EL (cell line): Measurements from ENCODE around the gene PAPSS1.
"Not testable (repeated sequence)": the region's sequence is repeated elsewhere in the genome, so short reads cannot be mapped to it uniquely, and the experiment has no call there.

ENCODE experiments used
- DNase-seq: peaks from one replicate; pipeline ENCODE4 v3.0.0-alpha.2; 2016

PAPSS1 gene

DNA sequence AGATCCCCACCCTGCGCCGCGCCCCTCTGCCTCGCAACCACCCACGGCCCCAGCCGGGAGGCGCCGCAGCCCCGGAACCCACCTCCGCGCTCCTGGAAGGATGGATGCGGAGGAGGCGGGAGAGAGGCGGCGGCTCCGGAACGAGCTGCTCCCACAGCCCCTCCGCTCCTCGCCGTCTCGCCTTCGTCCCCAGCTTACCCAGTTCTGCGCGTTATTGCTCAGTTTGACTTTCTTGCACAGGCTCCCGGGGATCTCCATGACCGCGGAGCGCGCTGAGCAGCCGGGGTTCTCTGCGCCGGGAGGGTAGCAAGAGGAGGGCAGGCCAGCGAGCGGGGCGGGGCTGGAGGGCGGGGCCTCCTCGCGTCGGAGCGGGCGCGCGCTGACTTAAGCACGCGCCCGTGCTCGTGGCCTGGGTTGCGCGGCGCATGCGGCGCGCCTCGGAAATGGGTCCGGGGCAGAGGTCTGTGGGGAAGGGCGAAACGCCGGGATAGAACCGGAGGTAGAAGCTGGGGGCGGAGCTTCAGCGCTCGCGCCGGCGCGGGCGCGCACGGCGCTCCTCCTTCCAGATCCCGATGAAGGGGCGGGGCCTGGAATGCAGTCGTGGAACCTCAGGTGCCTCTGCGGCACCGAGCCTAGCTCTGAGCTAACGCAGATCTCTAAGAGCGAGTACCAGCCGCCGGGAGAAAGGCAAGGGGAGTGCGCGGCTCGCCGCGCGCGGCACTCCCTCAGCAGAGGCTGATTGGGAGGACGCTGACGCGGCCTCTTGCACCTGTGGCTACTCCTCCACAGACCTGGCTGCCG is at the start of gene PAPSS1:
Gene PAPSS1 (minus strand): TSS at position 313 of the 801 bp plus-strand sequence. CDS start 55 bp downstream, at position 258.
- DNase-seq = peak; percentile 97

DNA sequence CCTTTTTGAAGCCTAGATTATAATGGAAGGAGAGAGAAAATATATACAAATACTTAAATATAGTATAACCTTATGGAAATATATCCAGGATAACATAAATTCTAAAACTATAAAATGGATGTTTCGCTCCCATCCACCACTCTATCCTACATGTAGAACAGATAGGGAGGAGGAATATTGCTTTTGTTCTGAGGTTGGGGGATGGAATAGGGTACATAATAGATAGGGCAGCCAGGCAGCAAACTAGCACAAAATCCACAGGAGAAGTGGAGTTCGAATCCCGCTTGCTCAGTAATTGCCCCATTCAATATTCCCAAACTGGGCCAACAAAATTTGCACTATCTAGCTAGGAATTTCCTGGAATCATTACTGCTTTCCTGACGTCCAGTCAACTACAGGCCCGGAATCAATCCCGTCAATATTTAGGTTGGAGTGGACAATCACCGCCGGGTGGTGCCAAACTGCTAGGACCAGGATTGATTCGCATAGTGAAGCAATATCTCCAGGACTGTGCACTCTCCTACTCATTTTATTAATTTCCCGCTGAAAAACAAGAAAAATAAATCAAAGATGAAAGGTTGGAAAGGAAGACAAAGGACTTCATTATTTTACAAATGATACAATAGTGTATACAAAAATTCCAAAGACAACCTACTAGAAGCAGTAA is 40.4 kb upstream of the PAPSS1 start:
- peak; percentile 18 for DNase-seq

DNA sequence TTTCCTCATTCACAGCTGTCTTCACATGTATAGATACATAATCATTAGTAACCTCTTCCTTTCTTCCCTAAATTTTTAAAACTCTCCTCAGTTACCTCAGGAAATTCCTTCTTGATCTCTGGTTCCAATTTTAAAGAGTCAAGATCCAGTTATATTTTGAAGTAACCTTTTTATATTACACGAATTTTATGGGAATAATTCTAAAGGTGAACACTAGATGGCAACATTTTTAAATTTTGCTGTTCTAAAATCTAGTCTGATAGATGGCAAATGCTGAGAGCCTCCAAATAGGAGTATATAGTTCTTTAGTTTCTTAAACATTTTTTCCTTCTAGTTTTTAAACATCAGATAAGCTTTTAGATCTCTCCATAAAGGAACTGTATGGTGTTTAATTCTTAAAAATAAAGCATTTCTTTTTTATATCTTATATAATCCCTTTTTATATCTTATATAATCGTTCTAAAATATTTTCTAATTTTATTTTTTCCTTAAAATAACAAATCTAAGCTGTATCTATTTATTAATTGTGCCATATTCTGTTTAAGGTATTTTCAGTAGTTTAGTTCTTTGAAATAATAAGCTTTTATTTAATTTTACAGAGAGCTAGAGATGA is 37.9 kb upstream of the PAPSS1 start:
- DNase-seq = peak; percentile 16

DNA sequence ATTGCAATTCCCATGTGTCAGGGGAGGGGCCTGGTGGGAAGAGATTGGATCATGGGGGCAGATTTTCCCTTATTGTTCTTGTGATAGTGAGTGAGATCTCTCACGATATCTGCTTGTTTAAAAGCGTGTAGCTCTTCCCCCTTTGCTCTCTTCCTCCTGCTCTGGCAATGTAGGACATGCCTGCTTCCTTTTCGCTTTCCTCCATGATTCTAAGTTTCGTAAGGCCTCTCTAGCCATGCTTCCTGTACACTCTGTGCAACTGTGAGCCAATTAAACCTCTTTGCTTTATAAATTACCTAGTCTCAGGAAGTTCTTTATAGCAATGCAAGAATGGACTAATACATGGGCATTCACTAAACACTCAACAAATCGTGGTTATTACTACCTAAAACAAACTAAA is 37.2 kb upstream of the PAPSS1 start:
- DNase-seq = no peak

DNA sequence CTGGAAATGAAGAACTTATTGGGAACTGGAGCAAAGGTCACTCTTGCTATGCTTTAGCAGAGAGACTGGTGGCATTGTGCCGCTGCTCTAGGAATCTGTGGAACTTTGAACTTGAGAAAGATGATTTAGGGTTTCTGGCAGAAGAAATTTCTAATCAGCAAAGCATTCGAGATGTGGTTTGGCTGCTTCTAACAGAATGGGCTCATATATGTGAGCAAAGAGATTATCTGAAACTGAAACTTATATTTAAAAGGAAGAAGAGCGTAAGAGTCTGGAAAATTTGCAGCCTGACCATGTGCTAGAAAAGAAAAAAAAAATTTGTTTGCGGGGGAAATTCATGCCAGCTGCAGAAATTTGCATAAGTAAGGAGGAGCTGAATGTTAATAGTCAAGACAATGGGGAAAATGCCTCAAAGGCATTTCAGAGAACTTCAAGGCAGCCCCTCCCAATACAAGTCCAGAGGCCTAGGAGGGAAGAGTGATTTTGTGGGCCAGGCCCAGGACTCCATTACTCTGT is 35.9 kb upstream of the PAPSS1 start:
- DNase-seq = peak; percentile 28

DNA sequence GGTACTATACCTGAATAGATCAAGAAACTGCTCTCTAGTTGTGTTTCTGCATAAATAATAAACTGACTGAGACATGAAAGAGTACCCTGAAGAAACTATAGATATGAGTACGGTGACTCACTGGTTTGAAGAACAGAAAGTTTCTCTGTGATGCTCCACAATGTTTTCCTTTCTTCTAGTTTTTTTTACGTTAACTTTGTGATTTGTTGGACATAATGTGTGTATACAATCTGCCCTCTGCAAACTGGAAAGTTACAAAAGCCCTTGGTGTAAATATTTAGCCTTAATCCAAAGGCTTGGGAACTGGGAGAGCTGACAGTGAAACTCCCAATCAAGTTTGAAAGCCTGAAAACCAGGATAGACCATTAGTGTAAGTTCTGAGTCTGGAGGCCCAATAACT is 31.6 kb upstream of the PAPSS1 start:
- no peak for DNase-seq

DNA sequence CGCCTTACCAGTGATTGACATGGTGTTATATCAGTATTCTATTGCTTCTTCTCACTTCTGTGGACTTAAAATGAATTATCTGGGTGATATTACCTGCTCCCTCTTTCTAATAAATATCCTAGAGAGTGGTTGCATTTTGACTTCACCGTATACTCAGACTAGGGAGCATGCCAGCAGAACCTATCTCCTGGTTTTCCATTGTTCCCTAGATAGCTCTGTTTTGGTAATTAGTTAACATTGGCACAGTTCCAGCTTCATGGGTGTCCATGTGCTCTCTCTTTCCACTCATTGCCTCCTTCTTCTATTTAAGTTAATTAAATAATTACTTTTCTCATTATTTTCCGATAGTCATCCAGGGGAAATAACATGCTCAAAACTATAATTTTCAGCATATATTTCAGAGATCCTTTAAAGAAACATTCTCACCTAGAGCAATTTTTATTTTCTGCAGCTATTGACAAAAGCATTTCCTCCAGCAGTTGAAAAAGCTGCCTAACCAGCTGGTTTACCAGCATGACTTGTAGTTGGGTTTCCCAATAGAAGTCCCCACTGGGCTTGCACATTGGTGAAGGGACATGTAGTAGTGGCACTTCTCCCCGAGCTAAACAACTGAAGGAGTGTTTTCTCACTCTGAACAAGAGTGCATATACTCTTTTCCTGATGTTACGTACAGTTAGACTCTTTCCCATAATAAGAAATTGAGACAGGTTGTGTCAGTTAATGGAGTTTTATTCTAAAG is 27.9 kb upstream of the PAPSS1 start:
- no peak for DNase-seq

DNA sequence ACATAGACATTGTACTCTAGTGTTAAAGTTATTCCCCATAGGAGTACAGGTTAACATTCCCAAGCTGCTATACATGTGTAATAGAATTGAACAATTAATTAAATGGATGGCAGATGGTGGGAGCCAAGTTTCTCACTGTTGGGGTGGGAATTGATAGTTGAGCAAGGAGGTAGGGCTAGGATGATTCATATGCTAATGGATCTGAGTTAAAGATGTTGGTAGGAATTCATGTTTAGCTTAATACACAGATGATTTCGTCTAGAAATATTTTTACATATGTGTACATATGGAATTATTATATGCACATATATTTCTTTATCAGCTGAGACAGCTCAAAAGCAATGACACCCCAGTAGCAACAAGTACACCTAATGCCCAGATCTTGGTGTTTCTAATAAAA is 26.1 kb upstream of the PAPSS1 start:
- no peak for DNase-seq

DNA sequence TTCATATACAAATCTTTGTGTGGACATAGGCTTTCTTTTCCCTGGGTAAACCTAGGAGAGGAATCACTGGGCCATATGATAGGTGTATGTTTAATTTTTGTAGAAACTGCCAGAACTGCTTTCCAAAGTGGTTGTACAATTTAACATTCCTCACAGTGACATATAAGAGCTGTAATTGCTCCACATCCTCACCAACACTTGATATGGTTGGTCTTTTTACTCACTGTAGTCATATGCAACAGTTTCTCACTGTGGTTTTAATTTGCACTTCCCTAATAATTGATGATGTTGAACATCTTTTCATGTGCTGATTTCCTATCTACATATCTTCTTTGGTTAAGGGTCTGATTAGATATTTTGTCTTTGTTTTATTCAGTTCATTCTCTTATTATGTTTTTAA is 24.5 kb upstream of the PAPSS1 start:
- no peak for DNase-seq

DNA sequence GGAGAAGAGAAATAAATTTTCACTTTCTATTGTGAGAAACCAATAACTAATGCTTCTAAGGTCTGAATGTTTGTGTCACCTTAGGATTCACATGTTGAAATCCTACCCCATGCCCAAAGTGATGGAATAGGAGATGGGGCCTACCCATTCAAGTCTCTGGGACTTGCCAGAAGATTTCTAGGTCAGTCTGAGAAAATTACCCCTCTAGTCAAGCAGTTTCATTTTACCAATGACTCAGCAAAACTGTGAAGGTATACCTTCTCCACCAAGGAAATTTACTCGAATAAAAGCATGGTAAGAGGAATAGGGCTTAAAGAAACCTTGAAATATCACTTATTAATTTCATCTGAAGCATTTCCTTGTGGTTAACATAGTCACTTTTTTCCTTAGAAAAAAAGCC is 23.5 kb upstream of the PAPSS1 start:
- DNase-seq = no peak

DNA sequence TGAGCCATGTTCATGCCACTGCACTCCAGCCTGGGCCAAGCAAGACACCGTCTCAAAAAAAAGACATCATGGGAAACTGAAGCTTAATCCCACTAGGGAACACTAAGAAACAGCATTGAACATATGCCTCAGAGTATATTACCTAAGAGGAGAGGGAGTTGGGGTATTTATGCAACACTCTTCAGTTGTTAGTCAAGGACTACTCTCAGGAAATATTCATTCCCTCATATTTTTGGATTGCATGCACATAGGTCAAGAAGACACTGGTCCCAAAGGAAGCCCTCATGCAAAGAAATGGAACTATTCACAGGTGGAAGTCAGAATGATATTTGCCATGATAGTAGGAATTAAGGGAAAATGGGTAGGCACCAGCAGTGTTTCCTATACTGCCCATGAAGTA is 22.8 kb upstream of the PAPSS1 start:
- DNase-seq = no peak

DNA sequence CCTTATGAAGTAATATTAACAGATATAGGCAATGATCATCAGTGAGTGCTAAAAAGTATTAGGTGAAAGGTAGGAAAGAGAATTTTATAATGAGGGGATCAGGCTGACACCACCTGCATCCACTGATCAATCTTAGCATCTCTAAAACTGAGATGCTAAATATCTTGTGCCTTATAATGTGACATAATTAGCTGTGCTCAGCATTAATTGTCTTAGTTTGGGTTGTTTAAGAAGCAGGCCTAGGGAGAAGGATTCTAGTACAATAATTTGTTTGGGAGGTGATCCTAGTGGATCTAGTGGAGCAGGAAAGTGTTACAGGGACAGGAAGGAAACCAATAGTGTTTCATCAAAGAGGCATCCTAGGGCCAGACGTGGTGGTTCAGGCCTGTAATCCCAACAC is 22.2 kb upstream of the PAPSS1 start:
- no peak for DNase-seq

DNA sequence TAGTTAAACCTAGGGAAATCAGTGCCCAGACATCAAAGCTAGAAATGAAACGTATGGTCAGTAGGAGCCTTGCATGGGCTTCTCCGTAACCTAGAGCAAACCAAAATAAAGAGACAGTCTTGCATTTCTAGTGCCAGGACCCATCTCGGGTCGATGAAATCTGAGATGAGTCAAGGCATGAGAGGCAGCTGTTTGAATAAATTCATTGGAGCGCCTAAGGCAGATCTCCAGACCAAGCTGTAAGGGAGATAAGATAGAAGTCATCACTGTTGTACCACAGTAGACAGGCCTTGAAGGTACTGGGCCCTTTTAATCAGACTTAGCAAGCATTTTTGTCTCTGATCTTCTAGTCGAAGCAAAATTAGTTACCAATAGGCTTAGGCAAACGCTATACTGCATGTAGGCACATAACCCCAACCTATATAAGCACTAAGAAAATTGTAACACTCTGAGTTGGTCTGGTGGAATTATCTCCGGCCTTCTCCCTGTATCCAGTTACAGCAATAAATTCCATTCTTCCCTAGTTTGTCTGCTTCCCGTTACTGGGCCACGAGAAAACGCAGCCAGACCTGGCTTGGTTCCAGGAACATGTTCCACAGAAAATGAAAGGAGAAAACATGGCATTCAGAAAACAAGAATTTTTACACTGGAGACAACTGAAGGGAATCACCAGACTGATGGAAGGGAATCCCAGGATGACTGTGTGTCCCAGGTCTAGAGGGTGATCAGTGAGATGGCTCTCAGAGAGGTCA is 21.1 kb upstream of the PAPSS1 start:
- peak; percentile 74 for DNase-seq

DNA sequence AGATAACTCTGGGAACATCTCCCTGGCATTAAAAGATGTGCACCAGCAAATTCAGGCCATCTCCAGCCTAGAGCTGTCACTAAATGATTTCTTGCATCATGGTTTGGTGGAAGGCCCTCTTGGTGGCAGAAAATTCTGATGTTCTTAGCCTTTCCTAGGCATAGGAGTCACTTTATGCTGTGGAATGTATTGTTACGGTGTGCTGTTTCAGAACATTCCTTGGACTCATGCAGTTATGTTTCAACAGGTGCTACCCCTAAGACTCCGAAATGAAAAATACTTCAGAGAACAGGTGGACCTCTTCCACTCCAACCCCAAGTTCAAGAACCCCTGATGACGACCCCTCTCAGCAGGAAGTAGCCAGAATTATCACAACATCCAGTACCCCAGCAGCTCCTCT is 20.3 kb upstream of the PAPSS1 start:
- DNase-seq = peak; percentile 32

DNA sequence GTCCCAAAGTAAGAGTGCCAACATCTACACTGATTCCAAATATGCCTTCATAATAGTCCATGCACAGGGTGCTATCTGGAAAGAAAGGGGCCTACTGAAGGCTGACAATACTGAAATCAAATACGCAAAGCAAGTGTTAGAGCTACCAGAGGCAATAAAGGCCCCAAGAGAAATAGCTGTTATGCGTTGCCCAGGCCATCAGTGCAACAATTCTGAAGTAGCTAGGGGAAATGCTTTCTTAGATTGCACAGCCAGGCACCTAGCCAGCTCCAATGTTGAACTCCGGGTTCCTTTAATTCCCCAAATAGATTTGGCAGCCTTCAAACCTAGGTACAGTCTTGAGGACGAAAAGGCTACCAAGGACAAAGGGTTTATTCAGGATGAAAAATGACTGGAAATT is 17.4 kb upstream of the PAPSS1 start:
- DNase-seq = no peak

DNA sequence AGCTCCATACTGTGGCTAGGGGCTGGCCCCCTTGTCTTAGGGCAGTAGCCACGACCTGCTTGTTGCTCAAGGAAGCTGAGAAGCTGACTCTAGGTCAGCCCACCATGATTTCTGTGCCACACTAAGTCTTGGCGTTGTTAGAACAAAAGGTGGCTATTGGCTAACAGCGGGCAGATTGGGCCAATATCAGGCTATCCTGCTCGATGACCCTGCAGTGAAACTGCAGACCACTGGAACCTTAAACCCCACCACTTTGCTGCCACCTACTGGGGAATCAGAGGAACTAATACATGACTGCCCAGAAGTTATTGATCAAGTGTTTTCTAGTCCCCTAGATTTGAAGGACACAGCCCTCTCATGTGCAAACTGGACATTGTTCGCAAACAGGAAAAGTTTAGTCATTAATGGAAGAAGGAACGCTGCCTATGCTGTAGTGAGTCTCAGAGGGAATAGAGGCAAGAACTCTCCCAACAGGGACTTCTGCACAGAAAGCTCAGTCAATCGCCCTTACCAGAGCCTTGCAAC is 17.0 kb upstream of the PAPSS1 start:
- peak; percentile 61 for DNase-seq

DNA sequence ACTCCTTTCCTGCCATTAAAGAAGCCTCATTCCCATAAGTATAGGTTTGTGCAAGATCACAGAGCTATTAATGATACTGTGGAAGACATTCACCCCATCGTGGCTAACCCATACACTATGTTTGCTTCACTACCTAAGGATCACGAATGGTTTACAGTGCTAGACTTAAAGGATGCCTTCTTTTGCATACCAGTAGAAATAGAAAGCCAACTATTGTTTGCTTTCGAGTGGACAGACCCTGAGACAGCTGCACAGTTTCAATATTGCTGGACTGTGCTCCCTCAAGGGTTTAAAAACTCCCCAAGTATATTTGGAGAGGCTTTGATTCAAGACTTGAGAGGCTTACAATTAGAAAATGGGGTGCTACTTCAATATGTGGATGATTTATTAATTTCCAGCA is 16.0 kb upstream of the PAPSS1 start:
- DNase-seq = no peak

DNA sequence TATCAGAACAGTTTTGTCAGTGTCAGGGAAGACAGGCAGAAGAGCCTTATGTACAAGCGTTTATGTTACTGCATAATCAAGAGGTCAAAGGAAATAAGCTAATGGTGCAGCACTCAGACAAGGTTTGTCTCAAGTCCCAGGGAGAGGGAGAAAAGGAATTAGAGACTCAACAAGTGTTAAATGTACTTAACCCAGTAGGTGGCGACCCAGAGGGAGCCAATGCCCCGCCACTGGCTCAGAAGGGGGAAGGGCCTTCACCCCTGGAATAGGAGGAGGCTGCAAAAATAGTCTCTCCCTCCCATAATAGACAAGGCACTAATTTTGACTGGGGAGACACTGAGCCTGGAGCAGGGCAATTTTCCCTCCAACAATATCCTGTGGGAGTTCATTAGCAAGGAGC is 14.1 kb upstream of the PAPSS1 start:
- DNase-seq = no peak

DNA sequence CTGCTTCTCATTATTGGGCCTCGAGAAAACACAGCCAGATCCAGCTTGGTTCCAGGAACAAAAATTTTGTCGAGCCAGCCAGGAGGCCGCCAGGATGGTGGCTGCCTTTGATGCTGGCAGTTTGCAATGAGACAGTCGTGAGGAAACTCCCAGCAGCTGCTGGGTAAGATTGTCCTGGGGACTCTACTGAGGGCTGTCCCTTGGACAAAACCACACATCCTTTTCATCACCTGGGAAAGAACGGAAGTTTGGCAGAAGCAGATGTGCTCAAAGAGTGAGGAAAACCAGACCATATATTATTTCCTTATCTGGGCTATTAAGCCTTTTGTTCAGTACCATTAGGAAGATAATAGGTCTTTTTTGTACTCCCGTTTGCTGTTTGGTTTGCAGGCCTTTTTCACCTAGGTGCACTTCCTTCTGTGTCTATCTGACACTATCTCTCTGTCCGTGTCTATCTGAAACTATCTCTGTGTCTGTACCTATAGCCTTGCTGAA is 13.4 kb upstream of the PAPSS1 start:
- DNase-seq = no peak

DNA sequence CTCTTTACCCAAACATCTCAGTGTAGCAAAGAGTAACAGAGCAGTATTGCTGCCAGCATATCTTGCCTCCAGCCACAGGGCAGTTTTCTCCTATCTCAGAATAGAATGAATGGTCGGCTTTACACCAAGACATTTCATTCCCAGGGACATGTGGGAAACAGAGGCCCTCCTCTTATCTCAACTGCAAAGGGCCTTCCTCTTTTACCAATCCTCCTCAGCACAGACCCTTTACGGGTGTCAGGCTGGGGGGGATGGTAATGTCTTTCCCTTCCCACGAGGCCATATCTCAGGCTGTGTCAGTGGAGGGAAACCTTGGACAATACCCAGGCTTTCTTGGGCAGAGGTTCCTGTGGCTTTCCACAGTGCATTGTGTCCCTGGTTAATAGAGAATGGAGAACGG is 9.0 kb upstream of the PAPSS1 start:
- not testable (repeated sequence) for DNase-seq

DNA sequence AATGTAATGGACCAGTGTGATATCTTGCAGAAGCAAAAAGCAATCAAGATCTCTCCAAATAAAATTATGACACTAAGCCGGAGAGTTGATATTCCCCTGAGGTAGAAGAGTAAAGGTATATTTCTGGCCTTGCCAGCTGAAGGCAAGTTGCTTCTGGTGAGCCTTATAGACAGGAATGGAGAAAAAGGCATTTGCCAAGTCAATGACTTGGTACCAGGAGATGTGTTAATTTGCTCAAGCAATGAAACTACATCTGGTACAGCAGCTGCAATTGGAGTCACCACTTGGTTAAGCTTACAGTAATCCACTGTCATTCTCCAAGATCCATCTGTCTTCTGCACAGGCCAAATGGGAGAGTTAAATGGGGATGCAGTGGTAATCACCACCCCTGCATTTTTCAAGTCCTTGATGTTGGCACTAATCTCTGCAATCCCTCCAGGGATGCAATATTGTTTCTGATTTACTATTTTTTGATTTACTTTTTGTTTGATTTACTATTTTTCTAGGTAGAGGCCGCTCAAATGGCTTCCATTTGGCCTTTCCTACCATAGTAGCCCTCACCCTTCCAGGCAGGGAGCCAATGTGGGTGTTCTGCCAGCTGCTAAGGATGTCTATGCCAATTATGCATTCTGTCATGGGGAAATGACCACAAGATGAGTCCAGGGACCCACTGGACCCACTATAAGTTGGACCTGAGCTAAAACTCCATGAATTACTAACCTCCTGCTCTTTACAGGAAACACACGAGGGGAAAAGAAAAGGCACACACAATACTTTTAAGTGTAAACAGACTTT is 6.3 kb upstream of the PAPSS1 start:
- not testable (repeated sequence) for DNase-seq
